HepG2 (cell line): ENCODE results near the gene ACCS. TPM values are rescaled to one million over a fixed set of nuclear protein-coding genes. Genes with fewer than 3 reads are reported as not detected.

Experiments
- CREM ChIP-seq, 2 experiments: sonication (generic) in 1 of 2; formaldehyde crosslinking in 1 of 2; IDR thresholded peaks; 2 replicates each; pipeline versions ENCODE4 v1.4.0 to v1.6.1; 2016 to 2020; ENCODE audit warnings: antibody characterized with exemption in 1 of 2, mild to moderate bottlenecking in 1 of 2, missing genetic modification reagents in 1 of 2
- GLI4 ChIP-seq: sonication (generic); formaldehyde crosslinking; IDR thresholded peaks from 2 replicates; pipeline ENCODE4 v1.5.1; 2020; ENCODE audit warnings: missing genetic modification reagents, mild to moderate bottlenecking, moderate library complexity, borderline replicate concordance
- HBP1 ChIP-seq: IDR thresholded peaks from 2 replicates; pipeline ENCODE4 v1.6.1; 2016; ENCODE audit warnings: low read depth, control low read depth
- KDM5A ChIP-seq: fragments of 200-600 bp; sonication (generic); IDR thresholded peaks from 2 replicates; pipeline ENCODE4 v1.7.0; 2018; ENCODE audit warnings: antibody characterized with exemption, mild to moderate bottlenecking, low read length, borderline replicate concordance
- NFKB2 ChIP-seq: sonication (generic); formaldehyde crosslinking; IDR thresholded peaks from 2 replicates; pipeline ENCODE4 v1.4.0; 2020; ENCODE audit warnings: missing genetic modification reagents, borderline replicate concordance
- NFYC ChIP-seq: IDR thresholded peaks from 2 replicates; pipeline ENCODE4 v1.6.1; 2016; ENCODE audit warnings: missing genetic modification reagents, missing compliant biosample characterization
- TBP ChIP-seq: sonication (generic); formaldehyde crosslinking; IDR thresholded peaks from 2 replicates; pipeline ENCODE4 v1.5.0; 2020; ENCODE audit warnings: missing genetic modification reagents
- ZNF251 ChIP-seq: sonication (generic); formaldehyde crosslinking; IDR thresholded peaks from 2 replicates; pipeline ENCODE4 v1.9.0; 2021; ENCODE audit warnings: mild to moderate bottlenecking, missing genetic modification reagents
- ZNF598 ChIP-seq: sonication (generic); formaldehyde crosslinking; IDR thresholded peaks from 2 replicates; pipeline ENCODE4 v1.5.1; 2020; ENCODE audit warnings: mild to moderate bottlenecking, missing genetic modification reagents, borderline replicate concordance
- polyA plus RNA-seq, 8 experiments: library from polyadenylated mRNA; depleted of rRNA in 3 of 8; stranded (reverse) in 7 of 8; unstranded in 1 of 8; fragments of >200 nt; fragmentation: Illumina TruSeq in 4 of 8; extraction: Trizol in 4 of 8; gene quantifications; 2 replicates each; pipeline versions ENCODE4 v1.2.1 to v1.2.3, GENCODE V29; 2011 to 2016; ENCODE audit warnings: low read depth in 4 of 8, missing spikeins in 1 of 8, mixed read lengths in 1 of 8; ENCODE audit not compliant: insufficient read depth in 1 of 8
- total RNA-seq, 5 experiments: library from RNA; depleted of rRNA; stranded (reverse); fragments of >200 nt; fragmentation: Illumina TruSeq; extraction: Trizol; gene quantifications; 2 replicates each; pipeline ENCODE4 v1.2.3, GENCODE V29; 2016; ENCODE audit warnings: low read depth in 1 of 5
- TF ChIP-seq, protein P1 (sequence below): sonication (generic); formaldehyde crosslinking; IDR thresholded peaks from 2 replicates; pipeline ENCODE4 v1.5.0; 2020; ENCODE audit warnings: mild to moderate bottlenecking, missing genetic modification reagents, borderline replicate concordance
- TF ChIP-seq, protein P2 (sequence below): sonication (generic); formaldehyde crosslinking; IDR thresholded peaks from 2 replicates; pipeline ENCODE4 v1.5.0; 2020; ENCODE audit warnings: mild to moderate bottlenecking, low read depth, missing genetic modification reagents, borderline replicate concordance
- TF ChIP-seq, protein P3 (sequence below): sonication (generic); formaldehyde crosslinking; IDR thresholded peaks from 2 replicates; pipeline ENCODE4 v1.8.1; 2022; ENCODE audit warnings: low read depth, mild to moderate bottlenecking, missing genetic modification reagents

The ACCS gene
- total and polyA plus RNA-seq, 2 of the 13 experiments (the other 11 are each of a cell fraction or from before 2014, with no cell fraction given): 0.55 to 0.59 TPM

DNA sequence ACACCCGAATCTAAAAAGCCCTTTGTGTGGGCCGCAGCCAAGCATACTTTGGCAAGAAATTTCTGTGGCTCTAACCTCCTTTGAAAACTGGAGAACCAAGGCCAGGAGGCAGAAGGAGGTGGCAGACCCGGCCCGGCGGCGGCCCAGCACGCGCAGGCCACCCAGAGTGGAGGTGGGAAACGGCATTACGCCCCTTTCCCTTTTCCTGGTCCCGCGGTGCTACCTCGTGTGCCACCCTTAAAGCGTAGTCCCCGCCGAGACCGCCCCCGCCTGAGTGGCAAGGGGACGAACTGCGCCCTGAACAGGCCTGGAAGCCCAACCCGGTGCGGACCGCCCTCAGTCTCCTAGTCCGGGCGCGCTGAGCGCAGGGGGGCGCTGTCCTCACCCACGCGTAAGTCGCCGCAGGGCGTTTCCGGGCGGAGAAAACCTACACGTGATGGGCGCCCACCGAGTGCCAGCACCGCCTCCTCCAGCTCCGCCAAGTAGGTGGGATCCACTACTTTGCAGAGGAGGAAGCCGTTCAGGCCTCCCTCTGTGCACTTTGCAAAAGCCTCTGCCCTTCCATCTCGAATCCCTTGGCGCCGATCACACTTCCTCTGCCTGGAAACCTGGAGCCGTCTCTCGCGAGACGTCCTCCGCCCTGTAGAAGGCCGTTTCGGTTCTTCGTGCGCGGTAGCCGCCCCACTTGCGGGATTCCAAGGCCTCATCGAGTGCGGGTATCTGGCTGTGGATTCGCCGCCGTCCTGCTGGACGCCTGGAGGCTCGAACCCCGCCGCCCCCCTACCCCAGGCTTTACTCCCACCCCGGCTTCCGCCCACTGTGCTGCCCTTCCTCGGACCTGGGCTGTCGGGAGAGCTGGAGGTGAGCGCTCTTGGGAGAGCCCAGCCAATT lies at the start of gene ACCS (continued):
- no peak for TF ChIP-seq CREM (IDR thresholded peaks at IDR 0.05)
- TF ChIP-seq CREM (CRISPR knock-in tag; IDR thresholded peaks at IDR 0.05): no peak
- no peak for TF ChIP-seq ZNF251 (CRISPR knock-in tag)
- TF ChIP-seq TBP (CRISPR knock-in tag): no peak
- no peak for TF ChIP-seq HBP1 (CRISPR knock-in tag)
- peak; percentile 59; the same call in 1 of the 2 replicates for TF ChIP-seq NFKB2 (CRISPR knock-in tag)
- no peak for TF ChIP-seq KDM5A
- 0 out of 2 replicates have a peak, but pooled peaks have one; percentile 44 for TF ChIP-seq ZNF598 (CRISPR knock-in tag)
- TF ChIP-seq GLI4 (CRISPR knock-in tag): no peak
- TF ChIP-seq, protein P1, sequence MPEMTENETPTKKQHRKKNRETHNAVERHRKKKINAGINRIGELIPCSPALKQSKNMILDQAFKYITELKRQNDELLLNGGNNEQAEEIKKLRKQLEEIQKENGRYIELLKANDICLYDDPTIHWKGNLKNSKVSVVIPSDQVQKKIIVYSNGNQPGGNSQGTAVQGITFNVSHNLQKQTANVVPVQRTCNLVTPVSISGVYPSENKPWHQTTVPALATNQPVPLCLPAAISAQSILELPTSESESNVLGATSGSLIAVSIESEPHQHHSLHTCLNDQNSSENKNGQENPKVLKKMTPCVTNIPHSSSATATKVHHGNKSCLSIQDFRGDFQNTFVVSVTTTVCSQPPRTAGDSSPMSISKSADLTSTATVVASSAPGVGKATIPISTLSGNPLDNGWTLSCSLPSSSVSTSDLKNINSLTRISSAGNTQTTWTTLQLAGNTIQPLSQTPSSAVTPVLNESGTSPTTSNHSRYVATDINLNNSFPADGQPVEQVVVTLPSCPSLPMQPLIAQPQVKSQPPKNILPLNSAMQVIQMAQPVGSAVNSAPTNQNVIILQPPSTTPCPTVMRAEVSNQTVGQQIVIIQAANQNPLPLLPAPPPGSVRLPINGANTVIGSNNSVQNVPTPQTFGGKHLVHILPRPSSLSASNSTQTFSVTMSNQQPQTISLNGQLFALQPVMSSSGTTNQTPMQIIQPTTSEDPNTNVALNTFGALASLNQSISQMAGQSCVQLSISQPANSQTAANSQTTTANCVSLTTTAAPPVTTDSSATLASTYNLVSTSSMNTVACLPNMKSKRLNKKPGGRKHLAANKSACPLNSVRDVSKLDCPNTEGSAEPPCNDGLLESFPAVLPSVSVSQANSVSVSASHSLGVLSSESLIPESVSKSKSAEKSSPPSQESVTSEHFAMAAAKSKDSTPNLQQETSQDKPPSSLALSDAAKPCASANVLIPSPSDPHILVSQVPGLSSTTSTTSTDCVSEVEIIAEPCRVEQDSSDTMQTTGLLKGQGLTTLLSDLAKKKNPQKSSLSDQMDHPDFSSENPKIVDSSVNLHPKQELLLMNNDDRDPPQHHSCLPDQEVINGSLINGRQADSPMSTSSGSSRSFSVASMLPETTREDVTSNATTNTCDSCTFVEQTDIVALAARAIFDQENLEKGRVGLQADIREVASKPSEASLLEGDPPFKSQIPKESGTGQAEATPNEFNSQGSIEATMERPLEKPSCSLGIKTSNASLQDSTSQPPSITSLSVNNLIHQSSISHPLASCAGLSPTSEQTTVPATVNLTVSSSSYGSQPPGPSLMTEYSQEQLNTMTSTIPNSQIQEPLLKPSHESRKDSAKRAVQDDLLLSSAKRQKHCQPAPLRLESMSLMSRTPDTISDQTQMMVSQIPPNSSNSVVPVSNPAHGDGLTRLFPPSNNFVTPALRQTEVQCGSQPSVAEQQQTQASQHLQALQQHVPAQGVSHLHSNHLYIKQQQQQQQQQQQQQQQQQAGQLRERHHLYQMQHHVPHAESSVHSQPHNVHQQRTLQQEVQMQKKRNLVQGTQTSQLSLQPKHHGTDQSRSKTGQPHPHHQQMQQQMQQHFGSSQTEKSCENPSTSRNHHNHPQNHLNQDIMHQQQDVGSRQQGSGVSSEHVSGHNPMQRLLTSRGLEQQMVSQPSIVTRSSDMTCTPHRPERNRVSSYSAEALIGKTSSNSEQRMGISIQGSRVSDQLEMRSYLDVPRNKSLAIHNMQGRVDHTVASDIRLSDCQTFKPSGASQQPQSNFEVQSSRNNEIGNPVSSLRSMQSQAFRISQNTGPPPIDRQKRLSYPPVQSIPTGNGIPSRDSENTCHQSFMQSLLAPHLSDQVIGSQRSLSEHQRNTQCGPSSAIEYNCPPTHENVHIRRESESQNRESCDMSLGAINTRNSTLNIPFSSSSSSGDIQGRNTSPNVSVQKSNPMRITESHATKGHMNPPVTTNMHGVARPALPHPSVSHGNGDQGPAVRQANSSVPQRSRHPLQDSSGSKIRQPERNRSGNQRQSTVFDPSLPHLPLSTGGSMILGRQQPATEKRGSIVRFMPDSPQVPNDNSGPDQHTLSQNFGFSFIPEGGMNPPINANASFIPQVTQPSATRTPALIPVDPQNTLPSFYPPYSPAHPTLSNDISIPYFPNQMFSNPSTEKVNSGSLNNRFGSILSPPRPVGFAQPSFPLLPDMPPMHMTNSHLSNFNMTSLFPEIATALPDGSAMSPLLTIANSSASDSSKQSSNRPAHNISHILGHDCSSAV (CRISPR knock-in tag): no peak
- TF ChIP-seq, protein P2, sequence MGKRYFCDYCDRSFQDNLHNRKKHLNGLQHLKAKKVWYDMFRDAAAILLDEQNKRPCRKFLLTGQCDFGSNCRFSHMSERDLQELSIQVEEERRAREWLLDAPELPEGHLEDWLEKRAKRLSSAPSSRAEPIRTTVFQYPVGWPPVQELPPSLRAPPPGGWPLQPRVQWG (CRISPR knock-in tag): no peak
- TF ChIP-seq, protein P3, sequence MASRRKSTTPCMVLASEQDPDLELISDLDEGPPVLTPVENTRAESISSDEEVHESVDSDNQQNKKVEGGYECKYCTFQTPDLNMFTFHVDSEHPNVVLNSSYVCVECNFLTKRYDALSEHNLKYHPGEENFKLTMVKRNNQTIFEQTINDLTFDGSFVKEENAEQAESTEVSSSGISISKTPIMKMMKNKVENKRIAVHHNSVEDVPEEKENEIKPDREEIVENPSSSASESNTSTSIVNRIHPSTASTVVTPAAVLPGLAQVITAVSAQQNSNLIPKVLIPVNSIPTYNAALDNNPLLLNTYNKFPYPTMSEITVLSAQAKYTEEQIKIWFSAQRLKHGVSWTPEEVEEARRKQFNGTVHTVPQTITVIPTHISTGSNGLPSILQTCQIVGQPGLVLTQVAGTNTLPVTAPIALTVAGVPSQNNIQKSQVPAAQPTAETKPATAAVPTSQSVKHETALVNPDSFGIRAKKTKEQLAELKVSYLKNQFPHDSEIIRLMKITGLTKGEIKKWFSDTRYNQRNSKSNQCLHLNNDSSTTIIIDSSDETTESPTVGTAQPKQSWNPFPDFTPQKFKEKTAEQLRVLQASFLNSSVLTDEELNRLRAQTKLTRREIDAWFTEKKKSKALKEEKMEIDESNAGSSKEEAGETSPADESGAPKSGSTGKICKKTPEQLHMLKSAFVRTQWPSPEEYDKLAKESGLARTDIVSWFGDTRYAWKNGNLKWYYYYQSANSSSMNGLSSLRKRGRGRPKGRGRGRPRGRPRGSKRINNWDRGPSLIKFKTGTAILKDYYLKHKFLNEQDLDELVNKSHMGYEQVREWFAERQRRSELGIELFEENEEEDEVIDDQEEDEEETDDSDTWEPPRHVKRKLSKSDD (CRISPR knock-in tag): no peak
- no peak for TF ChIP-seq NFYC
